ENCODE data around the gene ZCWPW1.
A peak's percentile ranks its signal among the peaks of the same experiment; 100 is the strongest.
"Not testable (repeated sequence)": the region's sequence is repeated elsewhere in the genome, so short reads cannot be mapped to it uniquely, and the experiment has no call there.

ZCWPW1 gene

DNA sequence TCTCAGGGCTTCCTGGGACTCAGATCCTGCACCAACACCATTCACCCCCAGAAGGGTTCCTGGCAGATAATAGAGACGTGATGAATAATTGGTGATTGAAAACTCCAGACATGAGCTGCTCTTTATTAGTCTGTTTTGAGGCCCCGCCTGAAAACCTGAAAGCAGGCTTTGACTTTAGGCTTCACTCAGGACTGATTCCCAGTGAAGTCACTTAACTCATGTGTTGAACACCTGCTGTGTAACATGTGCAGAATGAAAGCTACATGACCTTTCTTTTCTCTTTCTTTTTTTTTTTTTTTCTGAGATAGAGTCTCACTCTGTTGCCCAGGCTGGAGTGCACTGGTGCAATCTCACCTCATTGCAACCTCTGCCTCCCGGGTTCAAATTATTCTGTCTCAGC is 26.7 kb upstream of the ZCWPW1 start:
- DNase-seq (ENCODE audit: low read depth, low spot score) = no peak

DNA sequence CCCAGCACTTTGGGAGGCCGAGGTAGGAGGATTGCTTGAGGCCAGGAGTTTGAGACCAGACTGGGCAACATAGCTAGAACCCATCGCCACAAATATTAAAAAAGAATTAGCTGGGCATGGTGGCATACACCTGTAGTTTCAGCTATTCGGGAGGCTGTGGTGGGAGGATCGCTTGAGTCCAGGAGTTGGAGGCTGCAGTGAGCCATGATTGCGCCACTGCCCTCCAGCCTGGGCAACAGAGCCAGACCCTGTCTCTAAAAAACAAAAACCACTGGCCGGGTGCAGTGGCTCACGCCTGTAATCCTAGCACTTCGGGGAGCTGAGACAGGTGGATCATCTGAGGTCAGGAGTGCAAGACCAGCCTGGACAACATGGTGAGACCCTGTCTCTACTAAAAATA is 25.4 kb upstream of the ZCWPW1 start:
- DNase-seq (ENCODE audit: low read depth, low spot score) = not testable (repeated sequence)

DNA sequence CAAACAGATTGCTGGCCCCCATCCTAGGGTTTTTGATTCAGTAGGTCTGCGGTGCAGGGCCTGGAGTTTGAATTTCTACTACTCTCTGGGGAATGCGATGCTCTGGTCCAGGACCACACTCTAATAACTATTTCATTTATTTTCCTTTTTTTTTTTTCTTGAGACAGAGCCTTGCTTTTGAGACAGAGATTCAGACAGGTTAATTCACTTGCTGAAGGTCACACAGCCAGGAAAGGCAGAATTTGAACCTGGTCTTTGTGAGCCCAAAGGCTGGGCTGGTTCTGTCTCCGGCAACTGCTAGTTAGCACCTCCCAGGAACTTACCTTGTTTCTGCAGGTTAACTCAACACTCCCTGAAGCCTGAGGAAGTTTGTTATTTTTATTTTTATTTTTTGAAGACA is 24.0 kb upstream of the ZCWPW1 start:
- DNase-seq (ENCODE audit: low read depth, low spot score) = no peak

DNA sequence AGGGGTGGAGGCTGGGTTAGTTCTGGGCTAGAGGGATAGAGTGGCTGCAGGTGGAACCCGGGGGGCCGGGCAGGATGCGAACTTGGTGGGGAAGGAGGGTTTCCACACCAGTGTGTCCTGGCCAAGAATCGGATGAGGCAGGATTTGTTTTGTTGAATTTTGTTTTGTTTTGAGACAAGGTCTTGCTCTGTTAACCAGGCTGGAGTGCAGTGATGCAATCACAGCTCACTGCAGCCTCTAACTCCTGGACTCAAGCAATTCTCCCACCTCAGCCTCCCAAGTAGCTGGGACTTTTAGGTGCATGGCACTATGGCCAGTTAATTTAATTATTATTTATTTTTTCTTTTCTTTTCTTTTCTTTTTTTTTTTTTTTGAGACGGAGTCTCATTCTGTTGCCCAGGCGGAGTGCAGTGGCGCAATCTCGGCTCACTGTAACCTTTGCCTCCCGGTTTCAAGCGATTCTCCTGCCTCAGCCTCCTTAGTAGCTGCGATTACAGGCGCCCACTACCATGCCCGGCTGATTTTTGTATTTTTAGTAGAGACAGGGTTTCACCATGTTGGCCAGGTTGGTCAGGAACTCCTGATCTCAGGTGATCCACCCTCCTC is 20.8 kb upstream of the ZCWPW1 start:
- DNase-seq (ENCODE audit: low read depth, low spot score) = no peak

DNA sequence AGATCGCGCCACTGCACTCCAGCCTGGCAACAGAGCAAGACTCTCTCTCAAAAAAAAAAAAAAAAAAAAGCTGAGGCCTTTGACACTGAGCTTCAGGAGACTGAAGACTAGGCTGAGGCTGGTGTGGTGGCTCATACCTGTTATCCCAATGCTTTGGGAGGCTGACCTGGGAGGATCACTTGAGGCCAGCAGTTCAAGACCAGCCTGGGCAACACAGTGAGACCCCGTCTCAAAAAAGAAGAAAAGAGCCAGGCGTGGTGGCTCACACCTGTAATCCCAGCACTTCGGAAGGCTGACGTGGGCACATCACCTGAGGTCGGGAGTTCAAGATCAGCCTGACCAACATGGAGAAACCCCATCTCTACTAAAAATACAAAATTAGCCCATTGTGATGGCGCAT is 18.9 kb upstream of the ZCWPW1 start:
- not testable (repeated sequence) for DNase-seq (ENCODE audit: low read depth, low spot score)

DNA sequence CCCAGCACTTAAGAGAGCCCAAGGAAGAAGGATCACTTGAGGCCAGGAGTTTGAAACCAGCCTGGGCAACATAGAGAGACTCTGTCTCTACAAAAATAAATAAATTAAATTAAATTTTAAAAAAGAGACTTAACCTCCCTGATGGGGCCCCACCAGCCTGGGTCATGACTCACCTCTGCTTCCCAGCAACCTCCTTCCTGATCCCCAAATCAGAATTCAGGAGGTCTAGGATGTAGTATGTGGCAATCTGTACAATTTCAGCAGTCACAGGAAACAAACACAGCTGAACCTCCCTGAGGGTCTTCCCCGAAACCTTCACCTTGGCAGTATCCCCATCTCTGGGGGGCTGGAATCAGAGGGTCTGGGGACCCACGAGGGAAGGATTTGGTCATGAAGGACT is 17.5 kb upstream of the ZCWPW1 start:
- no peak for DNase-seq (ENCODE audit: low read depth, low spot score)

DNA sequence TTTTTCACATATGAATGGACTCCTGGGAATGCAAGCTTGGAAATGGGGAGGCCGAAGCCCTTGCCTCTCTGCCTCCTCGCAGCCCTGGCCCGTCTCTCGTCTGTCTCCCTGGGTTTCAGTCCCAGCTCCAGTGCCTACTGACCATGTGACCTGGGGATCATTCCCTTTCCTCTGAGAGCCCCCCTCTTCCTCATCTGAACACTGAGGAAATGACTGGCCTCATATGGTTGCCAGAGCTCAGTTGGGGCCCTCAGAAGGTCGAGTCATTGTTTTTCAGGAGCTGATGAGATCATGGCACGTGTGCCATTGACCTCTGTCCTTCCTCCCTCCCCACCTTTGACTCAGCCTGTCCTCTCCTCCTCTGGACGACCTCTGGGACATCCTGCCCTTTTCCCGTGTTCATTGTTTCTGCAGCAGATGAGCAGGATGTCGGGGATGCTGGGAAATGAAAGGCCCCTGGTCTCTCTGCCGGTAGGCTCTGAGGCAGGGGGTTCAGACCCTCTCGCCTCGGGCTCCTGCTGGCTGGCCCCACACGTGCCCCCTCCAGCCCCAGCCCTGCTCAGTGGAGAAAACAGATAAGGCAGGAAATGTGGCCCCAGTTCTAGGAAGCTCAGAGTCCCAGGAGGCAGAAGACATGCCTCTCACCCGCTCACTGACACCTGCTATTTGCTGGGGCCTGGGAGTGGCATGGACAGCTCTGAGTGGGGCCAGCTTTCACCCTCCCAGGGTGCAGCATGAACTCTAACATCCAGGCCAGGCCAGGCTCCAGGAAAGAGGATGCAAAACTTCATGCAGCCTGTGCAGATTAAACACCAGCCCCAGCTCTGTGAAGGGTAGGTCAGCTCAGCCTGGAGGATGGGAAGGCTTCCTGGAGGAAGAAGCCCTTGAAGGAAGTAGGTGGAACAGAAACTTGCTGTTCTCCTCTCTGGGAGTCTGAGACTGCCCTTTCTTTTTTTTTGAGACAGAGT is 16.1 kb upstream of the ZCWPW1 start:
- DNase-seq (ENCODE audit: low read depth, low spot score) = no peak

DNA sequence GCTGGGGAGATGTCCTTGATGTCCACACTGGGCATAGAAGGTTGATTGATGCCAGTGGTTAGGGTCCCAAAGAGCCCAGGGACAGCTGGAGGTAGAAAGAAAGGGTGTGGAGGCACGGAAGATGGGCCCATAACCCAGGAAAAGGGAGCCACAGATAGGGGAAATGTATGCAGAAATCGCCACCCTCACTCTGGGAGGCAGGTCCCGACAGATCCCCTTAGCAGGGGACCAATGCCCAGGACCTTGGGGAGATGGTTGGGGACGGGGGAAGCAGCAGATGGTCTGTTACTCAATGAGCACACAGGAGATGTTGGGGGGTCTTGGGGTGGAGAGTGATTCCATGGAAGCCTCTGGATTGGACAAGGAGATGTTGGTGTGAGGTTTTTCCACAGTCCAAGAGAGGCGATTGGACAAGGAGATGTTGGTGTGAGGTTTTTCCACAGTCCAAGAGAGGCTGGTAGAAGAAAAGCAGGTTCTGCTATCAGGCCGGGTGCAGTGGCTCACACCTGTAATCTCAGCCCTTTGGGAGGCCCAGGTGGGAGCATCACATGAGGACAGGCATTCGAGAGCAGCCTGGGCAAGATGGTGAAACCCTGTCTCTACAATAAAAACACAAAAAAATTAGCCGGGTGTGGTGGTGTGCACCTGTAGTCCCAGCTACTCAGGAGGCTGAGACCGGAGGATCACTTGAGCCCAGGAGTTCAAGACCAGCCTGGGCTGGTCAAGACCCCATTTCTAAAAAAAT is 14.8 kb upstream of the ZCWPW1 start:
- no peak for DNase-seq (ENCODE audit: low read depth, low spot score)

DNA sequence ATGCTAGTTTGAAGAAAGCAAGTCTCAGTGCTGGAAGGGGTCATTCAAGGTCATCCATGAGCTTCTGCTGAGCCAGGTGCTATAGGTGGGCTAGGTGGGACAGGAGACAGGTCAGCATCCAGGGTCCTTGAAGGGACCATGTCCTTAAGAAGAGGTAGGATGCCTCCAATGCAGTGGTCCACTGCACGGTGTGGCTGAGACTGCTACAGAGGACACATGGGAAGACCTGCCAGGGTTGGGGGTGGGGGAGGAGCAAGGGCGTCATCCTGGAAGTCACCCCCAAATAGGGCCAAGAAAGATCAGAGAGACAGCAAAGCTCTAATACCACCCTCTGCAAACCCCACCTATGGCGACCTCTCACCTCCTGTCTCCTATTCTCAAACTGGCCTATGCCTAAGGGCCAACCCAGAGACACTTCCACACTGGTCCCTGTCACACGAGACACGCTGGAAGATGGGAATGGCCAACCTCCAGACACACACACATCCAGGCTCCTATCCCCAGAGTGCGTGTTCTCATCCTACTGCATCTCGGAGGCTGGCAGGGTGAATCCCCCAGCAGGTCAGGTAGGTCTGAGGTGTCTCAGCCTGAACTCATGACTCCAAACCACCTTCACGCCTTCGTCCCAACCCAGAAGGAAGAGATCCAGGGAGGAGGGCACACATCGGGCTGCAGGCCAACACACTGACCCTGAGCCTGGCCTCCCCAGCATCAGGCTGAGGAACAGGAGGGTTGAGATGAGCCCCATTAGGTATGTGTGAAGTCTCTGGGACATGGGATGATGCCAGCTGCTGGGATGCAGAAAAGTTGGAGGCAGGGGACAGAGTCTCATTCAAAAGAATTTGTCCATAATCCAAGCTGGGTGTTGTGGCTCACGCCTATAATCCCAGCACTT is 13.4 kb upstream of the ZCWPW1 start:
- DNase-seq (ENCODE audit: low read depth, low spot score) = no peak

DNA sequence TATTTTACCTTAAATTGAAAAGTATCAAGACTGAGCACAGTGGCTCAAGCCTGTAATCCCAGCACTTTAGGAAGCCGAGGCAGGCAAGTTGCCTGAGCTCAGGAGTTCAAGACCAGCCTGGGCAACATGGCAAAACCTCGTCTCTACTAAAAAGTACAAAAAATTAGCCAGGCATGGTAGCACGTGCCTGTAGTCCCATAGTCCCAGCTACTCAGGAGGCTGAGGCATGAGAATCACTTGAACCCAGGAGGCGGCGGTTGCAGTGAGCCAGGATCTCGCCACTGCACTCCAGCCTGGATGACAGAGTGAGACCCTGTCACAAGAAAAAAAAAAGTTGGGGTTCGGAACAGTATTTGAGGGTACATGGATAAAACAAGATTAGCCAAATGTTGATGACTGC is 10.7 kb upstream of the ZCWPW1 start:
- not testable (repeated sequence) for DNase-seq (ENCODE audit: low read depth, low spot score)

DNA sequence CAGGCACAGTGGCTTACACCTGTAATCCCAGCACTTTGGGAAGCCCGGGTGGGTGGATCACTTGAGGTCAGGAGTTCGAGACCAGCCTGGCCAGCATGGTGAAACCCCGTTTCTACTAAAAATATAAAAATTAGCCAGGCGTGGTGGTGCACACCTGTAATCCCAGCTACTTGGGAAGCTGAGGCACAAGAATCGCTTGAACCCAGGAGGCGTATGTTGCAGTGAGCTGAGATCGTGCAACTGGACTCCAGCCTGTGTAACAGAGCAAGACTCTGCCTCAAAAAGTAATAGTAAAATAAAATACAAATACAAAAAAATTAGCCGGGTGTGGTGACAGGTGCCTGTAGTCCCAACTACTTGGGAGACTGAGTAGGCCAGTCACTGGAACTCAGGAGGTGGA is 10.2 kb upstream of the ZCWPW1 start:
- DNase-seq (ENCODE audit: low read depth, low spot score) = not testable (repeated sequence)

DNA sequence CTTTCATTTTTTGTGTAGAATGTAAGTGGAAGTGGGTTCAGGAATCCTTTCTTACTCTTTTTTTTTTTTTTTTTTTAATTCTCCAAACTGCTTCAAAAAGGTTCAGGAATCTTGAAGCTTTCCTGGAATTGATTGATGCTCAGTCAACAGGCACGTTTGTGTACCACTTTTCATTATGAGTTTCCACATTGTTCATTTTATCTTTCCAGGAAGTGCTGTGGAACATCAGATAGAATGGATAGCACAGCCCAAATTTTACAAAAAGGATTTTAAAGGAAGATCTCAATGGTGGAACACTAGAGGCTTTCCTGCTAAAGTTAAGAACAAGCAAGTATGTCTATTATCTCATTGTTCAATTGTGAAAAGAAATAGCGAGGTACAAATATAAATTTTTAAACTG is 9.7 kb upstream of the ZCWPW1 start:
- DNase-seq (ENCODE audit: low read depth, low spot score) = no peak

DNA sequence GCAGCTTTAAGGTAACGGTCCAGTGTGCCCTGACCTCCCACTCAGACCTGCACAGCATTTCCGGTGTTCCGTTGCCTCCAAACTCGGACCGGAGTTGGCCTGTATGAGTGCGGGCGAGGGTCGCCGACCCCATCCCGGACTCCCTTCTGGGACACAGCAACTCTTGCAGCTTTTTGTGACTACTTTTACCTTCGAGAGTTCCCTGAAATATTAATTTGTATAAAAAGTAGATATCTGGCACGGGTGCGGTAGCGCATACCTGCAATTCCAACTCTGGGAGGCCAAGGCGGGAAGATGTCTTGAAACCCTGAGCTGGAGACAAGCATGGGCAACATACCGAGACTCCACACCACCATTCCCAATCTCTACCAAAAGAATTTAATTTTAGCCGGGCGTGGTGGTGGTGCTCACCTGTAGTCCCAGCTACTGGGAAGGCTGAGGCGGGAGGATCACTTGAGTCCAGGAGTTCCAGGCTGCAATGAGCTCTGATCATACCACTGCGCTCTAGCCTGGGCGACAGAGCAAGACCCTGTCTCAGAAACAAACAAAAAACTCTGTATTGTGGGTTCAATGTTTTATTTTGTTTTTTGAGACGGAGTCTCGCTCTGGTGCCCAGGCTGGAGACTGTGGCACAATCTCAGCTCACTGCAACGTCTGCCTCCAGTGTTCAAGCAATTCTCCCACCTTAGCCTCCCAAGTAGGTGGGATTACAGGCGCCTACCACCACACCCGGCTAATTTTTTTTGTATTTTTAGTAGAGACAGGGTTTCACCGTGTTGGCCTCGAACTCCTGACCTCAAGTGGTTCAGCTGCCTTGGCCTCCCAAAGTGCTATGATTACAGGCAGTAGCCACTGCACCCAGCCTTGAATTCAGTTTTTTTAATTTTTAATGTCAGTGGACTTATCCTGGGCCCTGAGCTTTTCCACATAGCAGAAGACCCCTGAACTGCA is 8.9 kb upstream of the ZCWPW1 start:
- DNase-seq (ENCODE audit: low read depth, low spot score) = no peak

DNA sequence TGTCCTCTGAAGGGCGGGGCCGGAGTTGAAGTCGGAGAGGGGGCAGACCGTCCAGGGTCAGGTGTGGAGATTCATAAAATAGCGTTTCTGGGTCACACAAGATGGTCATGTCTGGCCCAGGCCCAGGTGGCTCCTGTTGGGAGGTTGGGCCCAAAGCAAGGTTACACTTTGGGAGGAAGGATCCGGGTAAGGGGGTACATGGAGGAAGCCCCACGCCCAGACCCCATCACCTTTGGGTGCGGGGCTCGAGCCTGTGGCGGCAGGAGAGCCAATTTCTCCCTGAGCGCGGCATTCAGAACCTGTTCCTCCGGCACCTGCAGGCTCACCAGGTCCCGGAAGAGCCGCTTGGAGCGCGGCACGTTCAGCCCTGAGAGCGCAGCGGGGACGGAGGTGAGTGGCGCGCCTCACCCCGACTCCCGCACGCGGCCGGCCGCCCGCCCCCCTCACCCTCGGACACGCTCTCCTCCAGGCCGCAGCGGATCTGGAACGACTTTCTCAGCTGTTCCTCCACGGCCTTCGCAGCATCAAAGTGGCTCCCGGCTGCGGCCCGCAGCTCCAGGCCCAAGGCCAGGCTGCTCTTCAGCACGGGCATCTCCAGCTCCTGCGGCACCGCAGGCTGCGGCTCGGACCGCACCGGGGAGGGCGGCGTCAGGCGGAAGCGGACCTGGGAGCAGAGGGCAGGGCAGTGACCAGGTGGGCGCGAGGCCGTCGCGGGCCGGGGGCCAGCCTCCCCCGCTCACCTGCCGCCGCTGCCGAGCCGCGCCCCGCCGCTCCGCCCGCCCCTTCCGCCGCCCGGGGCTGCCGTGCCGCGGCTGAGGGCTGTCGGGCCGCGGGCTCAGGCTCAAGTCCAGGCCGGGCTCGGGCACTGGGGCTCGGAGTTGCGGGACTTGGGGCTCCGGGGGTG is 7.2 kb upstream of the ZCWPW1 start:
- DNase-seq (ENCODE audit: low read depth, low spot score) = peak; percentile 53

DNA sequence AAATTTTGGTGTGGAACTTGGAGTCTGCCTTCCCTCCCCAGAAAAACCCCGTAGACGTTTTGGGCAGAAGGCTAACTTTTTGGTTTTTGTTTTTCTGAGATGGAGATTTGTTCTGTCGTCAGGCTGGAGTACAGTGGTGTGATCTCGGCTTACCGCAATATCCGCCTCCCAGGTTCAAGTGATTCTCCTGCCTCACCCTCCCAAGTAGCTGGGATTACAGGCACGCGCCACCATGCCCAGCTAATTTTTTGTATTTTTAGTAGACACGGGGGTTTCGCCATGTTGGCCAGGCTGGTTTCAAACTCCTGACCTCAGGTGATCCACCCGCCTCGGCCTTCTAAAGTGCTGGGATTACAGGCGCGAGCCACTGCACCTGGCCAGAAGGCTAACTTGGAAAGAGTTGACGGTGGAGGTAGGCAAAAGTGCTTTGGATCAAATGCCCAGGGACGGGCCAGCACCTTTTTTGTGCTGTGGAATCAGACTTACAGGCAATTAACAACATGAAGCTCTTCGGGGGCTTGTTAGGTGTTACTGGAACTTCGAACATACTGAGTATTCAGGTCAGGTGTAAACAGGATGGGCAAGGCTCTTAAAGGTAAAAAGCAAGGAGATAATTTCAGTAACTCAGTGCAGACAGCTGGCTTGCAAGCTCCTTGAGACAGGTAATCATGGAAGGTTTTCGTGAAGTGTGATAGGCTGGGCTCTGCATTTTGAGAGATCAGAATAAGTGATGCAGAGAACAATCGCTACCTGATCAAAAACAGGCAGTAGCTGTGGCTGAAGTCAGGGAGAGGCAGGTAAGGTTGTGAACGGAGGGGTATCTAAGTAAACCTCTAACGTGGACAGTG is 6.0 kb upstream of the ZCWPW1 start:
- DNase-seq (ENCODE audit: low read depth, low spot score) = no peak

DNA sequence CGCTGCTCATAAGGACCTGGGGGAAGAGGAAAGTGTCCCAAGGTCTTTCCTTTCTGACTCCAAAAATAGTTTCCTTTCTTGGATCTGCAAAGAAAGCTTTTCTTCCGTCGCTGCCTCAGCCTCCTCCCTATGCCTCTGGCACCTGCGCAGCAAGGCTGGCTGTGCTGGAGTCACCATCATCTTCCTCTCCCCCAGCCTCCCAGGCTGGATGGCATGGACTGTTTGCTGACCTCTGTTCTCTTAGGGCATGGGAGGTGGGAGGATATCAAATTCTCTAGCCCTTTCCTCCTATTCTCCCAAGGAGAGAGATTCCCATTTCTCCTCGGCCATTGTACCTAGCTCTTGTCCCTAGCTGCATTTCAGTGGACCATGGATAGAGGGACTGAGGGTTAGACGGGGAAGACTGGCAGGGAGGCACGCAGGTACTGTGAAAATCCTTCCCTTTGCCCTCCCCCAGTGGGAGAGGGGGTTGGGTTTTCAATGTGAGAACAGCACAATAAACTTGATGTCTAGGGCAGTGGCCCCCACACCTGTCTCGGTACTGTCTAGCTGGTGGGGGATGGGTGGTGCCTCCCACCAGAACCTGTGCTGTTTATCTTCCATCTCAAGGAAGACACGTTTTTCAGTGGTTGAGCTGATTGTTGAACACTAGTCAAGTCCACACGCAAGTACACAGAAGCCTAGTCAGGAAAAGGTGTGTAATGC is 5.2 kb upstream of the ZCWPW1 start:
- DNase-seq (ENCODE audit: low read depth, low spot score) = no peak

DNA sequence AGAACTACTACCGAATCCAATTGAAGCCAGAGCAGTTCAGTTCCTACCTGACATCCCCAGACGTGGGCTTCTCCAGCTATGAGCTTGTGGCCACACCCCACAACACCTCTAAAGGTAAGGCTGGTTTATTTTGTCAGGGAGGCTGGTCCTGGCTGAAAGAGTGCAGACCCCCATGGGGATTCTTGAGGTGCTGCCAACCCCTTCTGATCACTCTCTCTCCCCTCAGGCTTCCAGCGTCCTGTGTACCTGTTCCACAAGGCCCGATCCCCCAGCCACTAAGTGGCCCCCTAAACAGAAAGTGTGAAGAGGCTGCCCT is 4.7 kb upstream of the ZCWPW1 start:
- no peak for DNase-seq (ENCODE audit: low read depth, low spot score)
